Measurements from ENCODE around the gene KRT9. TPM values are rescaled to one million over a fixed set of nuclear protein-coding genes. Genes with fewer than 3 reads are reported as not detected.
"Not testable (repeated sequence)": the region's sequence is repeated elsewhere in the genome, so short reads cannot be mapped to it uniquely, and the experiment has no call there.

The KRT9 gene
- total RNA-seq: not detected

DNA sequence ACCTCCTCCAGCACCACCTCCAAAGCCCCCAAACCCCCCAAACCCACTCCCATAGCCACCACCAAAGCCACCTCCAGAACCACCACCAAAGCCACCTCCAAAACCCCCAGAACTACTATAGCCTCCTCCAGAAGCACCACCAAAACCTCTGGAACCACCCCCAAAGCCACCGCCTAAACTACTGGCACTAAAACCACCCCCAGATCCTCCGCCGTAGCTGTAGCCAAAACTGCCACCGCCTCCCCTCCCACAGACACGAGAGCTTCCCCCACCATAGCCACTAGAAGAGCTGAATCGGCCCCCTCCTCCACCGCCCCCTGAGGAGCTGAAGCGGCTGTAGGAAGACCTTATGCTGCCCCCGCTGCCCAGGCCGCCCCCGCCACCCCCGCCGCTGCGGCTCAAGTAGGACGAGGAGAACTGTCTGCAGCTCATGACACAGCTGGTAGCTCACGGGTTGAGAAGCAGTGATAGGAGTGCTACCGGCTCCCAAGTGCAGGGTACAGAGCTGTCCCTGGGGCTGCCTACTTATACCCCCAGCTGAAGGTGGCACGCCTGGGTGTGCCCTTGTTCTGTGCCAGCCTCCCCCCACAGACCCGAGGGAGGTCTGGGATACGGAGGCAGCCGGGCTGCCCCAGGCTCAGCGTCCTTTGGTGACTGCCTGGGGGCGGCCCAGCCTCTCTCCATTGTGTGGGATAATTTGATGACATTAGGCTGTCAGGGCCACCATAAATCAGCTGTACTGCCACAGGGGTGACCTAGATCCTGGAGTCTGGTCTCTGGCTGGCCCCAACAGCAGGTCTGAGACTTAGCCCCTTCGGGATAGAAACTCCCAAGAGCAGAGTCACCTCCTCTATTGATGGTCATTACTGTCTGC lies at the start of gene KRT9:
KRT9 (minus strand) TSS at position 499 of the 874 bp plus-strand sequence; CDS start at position 432, 67 bp downstream.
- H3K27ac ChIP-seq: no peak within 1 kb of the TSS
- H3K4me3 ChIP-seq: no peak within 1 kb of the TSS
- intact Hi-C loops (cut with DNase I): no loop called here
- H3K36me3 ChIP-seq: no peaks in the 10 kb centered on the region
- no peak for DNase-seq
- H3K9ac ChIP-seq (ENCODE audit: low read depth in 2 of 2, low read length in 2 of 2): no peak within 1 kb of the TSS
- no peaks in the 10 kb centered on the region for H3K9me3 ChIP-seq
- H3K4me1 ChIP-seq: no peaks in the 10 kb centered on the region
- TF ChIP-seq, protein P1, sequence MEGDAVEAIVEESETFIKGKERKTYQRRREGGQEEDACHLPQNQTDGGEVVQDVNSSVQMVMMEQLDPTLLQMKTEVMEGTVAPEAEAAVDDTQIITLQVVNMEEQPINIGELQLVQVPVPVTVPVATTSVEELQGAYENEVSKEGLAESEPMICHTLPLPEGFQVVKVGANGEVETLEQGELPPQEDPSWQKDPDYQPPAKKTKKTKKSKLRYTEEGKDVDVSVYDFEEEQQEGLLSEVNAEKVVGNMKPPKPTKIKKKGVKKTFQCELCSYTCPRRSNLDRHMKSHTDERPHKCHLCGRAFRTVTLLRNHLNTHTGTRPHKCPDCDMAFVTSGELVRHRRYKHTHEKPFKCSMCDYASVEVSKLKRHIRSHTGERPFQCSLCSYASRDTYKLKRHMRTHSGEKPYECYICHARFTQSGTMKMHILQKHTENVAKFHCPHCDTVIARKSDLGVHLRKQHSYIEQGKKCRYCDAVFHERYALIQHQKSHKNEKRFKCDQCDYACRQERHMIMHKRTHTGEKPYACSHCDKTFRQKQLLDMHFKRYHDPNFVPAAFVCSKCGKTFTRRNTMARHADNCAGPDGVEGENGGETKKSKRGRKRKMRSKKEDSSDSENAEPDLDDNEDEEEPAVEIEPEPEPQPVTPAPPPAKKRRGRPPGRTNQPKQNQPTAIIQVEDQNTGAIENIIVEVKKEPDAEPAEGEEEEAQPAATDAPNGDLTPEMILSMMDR (IDR thresholded peaks at IDR 0.05): no peak
- no peaks in the 10 kb centered on the region for H3K27me3 ChIP-seq

- H3K9ac ChIP-seq (ENCODE audit: low read depth in 2 of 2, low read length in 2 of 2); H3K27ac ChIP-seq; H3K9me3 ChIP-seq; H3K4me1 ChIP-seq; intact Hi-C loops (cut with DNase I); H3K4me3 ChIP-seq; DNase-seq; H3K27me3 ChIP-seq; H3K36me3 ChIP-seq: not testable (repeated sequence)
These were observed 49.6 kb upstream of the KRT9 start for GRCh38 chr17:41621435-41621817.

DNA sequence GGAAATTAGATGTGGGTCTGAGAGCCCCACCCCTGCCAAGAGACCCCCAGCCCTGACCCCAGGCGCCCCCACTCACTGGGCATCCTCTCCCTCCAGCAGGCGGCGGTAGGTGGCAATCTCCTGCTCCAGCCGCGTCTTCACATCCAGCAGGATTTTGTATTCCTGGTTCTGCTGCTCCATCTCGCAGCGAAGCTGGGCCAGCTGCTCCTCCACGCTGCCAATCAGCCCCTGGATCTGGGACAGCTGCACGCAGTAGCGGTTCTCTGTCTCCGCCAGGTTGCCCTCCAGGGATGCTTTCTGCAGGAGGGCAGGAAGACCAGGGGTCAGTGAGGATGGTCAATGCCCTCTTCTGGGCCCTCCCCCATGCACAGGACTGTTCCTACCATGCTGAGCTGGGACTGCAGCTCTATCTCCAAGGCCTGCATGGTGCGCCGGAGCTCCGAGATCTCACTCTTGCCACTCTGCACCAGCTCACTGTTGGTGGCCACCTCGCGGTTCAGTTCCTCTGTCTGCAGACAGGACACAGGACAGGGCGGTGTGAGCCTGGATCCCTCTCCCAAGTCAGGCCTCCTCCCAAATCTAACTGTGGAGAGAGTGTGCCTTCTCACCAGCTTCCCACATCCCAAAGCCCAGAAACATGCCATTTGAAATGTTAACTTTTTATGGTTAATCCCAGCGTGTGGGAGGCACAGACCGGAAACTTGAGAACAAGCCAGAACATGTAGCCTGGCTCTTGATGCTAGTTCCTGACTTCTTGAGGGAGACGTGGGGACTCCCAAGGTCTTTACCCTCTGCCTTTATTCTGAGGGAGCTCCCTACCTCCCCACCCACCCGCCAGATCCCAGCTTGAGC lies 49.0 kb upstream of the KRT9 start:
- no peaks in the 10 kb centered on the region for H3K36me3 ChIP-seq
- no peak overlapping the region for H3K27ac ChIP-seq
- TF ChIP-seq, protein P1 (IDR thresholded peaks at IDR 0.05): no peak
- H3K4me3 ChIP-seq: no peak overlapping the region
- intact Hi-C loops (cut with DNase I): no loop called here
- H3K9ac ChIP-seq (ENCODE audit: low read depth in 2 of 2, low read length in 2 of 2): no peak overlapping the region
- H3K4me1 ChIP-seq: no peaks in the 10 kb centered on the region
- DNase-seq: no peak
- no peaks in the 10 kb centered on the region for H3K27me3 ChIP-seq
- H3K9me3 ChIP-seq: no peaks in the 10 kb centered on the region

DNA sequence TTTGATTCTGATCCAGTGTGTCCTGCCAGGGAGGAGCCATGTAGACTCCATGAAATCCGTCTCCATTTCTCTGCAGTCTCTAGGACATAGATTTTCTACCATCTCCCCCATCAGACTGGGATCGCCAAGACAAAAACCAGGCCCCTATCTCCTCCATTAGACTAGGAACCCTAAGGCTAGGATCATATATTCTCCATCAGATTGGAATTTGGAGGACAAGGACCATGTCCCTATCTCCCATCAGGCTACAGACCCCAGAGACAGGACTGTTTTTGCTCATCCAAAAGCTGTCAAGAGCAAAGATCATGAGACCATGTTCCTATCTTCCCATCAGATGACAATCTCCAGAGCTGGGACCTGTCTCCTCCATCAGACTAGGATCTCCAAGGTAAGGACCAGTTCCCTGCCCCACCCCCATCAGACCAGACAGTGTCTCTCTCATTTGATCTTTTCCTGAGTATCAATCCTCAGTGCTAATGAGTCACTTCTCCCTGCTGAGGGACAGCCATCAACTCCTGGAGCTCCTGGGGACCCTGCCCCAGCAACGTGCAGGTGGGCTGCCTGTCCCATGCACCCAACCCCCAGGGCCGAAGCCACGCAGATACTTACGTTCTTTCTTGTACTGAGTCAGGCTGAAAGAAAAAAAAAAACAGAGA lies 48.2 kb upstream of the KRT9 start:
- intact Hi-C loops (cut with DNase I); H3K9ac ChIP-seq (ENCODE audit: low read depth in 2 of 2, low read length in 2 of 2); H3K4me1 ChIP-seq; DNase-seq; H3K27me3 ChIP-seq; H3K4me3 ChIP-seq; H3K36me3 ChIP-seq; H3K9me3 ChIP-seq; H3K27ac ChIP-seq: not testable (repeated sequence)

DNA sequence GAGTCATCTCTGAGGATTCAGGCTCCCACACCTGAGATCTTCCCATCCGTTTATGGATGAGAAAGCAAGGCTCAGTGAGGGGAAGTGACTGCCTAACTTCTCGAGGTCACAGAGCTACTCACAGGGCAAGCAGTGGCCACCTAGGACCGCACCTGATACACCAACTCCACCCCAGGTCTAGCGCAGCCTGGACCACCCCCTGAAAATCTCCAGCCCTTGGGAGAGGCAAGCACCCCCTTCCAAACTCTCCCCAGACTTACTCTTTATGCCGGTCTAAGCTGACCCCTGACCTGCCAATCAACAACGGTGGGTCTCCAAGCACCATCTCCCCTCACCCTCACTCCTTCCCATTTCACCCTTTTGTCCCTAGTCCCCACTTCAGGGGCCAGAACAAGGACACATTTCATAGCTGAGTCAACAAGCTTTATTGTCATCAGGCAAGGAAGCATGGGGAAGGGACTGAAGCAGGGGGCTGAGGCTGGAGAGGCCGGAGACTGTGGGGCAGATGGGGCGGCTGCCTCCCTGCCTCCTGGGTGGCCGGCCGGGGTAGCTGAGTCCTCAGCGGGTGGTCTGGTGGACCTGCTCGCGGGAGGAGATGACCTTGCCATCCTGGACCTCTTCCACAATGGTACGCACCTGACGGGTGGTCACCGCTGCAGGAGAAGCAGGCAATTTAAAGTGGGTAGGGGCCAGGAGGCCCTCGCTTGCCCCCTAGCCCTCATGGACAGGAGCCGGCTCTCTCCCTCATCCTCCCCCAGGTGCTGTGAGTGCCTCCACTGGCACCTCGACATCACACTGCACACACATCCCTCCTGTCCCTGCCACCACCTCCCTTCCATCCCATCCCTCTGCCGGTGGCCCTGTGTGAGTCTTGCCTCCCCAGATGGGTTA lies 47.4 kb upstream of the KRT9 start:
- TF ChIP-seq, protein P1 (IDR thresholded peaks at IDR 0.05): no peak
- intact Hi-C loops (cut with DNase I): no loop called here
- Histone ChIP-seq H3K27me3 (no peaks in the 10 kb centered on the region), H3K36me3 (no peaks in the 10 kb centered on the region), H3K4me3 (no peak overlapping the region), H3K9me3 (no peaks in the 10 kb centered on the region), H3K27ac (no peak overlapping the region), H3K9ac (ENCODE audit: low read depth in 2 of 2, low read length in 2 of 2) (no peak overlapping the region), H3K4me1 (no peaks in the 10 kb centered on the region)
- no peak for DNase-seq
